PC-3 (cell line): ENCODE results near the gene SWT1.

ENCODE experiments used
- EZH2 ChIP-seq: fragments of 300-600 bp; sonication (generic); IDR thresholded peaks from one replicate; pipeline ENCODE4 v1.6.1; 2017; ENCODE audit warnings: antibody characterized with exemption, mild to moderate bottlenecking, low read length; ENCODE audit not compliant: unreplicated experiment
- EZH2phosphoT487 ChIP-seq: fragments of 300-600 bp; sonication (generic); IDR thresholded peaks from 2 replicates; pipeline ENCODE4 v1.6.1; 2018; ENCODE audit warnings: mild to moderate bottlenecking, antibody characterized with exemption, low read length, borderline replicate concordance
- TF ChIP-seq, protein P1 (sequence below): fragments of 300-600 bp; sonication (generic); conservative IDR thresholded peaks from 2 replicates; pipeline ENCODE4 v1.5.1; 2017; ENCODE audit warnings: antibody characterized with exemption, low read depth, mild to moderate bottlenecking, low read length

DNA sequence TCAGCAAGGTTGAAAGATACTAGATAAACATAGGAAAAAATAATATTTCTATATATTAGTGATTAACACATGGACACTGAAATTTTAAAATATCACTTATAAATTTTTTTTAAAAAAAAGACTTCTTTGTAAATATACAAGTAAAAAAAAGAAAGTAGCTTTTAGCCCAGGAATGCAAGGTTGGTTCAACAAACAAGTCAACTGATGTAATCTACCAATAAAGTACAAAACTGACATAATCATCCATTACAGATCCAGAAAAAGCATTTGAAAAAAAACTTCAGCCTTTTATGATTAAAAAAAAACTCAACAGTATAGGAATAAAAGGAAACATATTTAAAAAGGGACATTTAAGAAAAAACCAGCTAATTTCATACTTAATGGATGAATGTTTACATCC lies 48.6 kb upstream of the SWT1 start:
- TF ChIP-seq, protein P1, sequence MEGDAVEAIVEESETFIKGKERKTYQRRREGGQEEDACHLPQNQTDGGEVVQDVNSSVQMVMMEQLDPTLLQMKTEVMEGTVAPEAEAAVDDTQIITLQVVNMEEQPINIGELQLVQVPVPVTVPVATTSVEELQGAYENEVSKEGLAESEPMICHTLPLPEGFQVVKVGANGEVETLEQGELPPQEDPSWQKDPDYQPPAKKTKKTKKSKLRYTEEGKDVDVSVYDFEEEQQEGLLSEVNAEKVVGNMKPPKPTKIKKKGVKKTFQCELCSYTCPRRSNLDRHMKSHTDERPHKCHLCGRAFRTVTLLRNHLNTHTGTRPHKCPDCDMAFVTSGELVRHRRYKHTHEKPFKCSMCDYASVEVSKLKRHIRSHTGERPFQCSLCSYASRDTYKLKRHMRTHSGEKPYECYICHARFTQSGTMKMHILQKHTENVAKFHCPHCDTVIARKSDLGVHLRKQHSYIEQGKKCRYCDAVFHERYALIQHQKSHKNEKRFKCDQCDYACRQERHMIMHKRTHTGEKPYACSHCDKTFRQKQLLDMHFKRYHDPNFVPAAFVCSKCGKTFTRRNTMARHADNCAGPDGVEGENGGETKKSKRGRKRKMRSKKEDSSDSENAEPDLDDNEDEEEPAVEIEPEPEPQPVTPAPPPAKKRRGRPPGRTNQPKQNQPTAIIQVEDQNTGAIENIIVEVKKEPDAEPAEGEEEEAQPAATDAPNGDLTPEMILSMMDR, result no peak
- TF ChIP-seq EZH2phosphoT487 (no peak), EZH2 (no peak)
